Iris pigment epithelial cell (primary cell): ENCODE measurements around the gene FRAS1.

ENCODE experiments used
- DNase-seq: peaks from one replicate; pipeline ENCODE4 v3.0.0-alpha.2; 2011; ENCODE audit warnings: low read depth

Gene FRAS1

GRCh38 chr4:78363031-78363570, 306.0 kb downstream of the FRAS1 start:
- DNase-seq, result no peak

- DNase-seq, result peak; percentile 58
Observed at GRCh38 chr4:78369679-78370078, 312.6 kb downstream of the FRAS1 start.

GRCh38 chr4:78370631-78371372, 313.7 kb downstream of the FRAS1 start:
- DNase-seq, result no peak

- no peak for DNase-seq
Observed at GRCh38 chr4:78372355-78372988, 315.3 kb downstream of the FRAS1 start.

GRCh38 chr4:78377555-78377954, 320.4 kb downstream of the FRAS1 start:
- DNase-seq, result no peak

DNA sequence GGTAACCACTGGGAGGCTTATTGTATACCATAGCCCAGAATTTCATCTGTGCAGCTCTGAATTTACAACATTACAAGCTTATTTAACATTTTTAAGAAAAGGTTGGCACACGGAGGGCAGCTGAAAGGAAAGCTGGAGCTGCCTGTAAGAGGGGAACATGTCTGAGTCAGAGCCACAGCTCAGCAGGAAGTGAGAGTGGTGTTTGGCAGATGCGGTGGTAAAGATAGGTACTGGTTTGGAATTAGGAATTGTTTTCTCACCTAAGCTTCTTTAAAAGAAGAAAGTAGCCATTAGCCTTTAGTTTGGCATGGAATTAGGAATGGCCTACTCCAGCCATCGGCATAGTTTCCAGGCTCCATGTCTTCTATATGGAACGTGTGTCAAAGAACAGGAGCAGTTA, 321.9 kb downstream of the FRAS1 start:
- DNase-seq, result peak; percentile 12

DNA sequence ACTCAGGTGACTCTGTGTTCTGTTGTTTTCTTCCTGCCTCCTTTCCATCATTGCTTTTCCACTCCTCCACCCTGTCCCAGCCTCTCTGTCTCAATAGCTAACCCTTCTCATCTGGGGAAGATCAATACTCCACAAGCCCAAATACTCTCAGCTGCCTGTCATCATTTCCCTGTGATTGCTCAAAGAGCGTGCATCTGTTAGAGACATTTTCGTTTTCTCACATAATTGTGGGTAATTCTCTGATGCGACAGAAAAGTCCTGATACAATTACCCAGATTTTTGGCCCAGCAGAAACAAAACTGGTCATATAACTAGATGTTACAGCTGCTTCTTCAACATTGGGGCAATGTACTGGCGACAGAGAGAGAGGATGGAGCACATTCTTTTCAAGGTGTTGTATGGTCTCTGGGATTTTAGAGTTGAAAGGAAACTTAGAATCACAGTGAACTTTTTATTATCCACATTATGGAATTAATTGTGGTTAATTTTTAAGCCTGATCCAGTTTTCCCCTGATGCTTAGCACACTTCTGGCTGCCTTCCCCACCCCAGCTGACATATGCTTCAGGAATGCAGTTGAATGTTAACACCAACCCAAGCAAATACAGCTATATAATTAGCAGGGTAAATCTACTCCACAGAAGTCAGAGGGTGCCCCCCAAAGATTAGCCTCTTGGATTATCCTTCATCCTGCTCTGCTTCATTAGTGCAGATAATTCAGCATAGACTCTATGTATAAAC, 323.0 kb downstream of the FRAS1 start:
- DNase-seq, result peak; percentile 31

GRCh38 chr4:78386679-78387078, 329.6 kb downstream of the FRAS1 start:
- DNase-seq, result no peak

GRCh38 chr4:78395642-78396041, 338.5 kb downstream of the FRAS1 start:
- no peak for DNase-seq

GRCh38 chr4:78396613-78397291, 339.6 kb downstream of the FRAS1 start:
- no peak for DNase-seq

GRCh38 chr4:78397292-78397630, 340.1 kb downstream of the FRAS1 start:
- no peak for DNase-seq

DNA sequence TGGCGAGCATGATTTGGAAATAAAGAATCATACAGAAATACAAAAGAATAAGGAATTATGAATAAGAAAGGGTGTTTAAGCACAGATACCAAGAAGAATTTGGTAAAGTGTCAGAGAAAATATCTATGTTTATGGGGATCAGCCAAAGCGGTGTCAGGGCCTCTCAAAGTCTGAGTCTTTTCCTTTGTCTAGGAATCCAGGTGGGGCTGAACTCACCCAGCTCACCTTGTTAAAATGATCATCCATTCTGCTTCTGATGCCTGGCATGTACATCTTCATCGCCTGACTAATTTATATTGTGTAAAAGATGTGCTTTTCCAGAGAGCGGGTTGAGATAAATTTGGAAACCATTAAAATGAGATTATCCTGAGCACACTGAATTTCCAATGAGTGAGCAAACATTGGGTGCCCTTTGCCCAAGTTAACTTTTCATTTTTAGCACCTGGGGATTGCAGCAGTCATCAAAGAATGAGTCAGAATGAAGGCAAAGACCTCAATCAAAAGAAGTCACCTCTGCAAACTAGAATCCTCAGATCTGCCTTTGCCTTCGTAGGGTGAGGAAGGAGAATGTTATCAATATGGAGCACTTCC, 352.6 kb downstream of the FRAS1 start:
- no peak for DNase-seq

- no peak for DNase-seq
Observed at GRCh38 chr4:78410225-78410624, 353.1 kb downstream of the FRAS1 start.

- no peak for DNase-seq
Observed at GRCh38 chr4:78410676-78411075, 353.6 kb downstream of the FRAS1 start.

GRCh38 chr4:78414116-78414515, 357.0 kb downstream of the FRAS1 start:
- DNase-seq, result peak; percentile 14

- no peak for DNase-seq
Observed at GRCh38 chr4:78417603-78418002, 360.5 kb downstream of the FRAS1 start.

DNA sequence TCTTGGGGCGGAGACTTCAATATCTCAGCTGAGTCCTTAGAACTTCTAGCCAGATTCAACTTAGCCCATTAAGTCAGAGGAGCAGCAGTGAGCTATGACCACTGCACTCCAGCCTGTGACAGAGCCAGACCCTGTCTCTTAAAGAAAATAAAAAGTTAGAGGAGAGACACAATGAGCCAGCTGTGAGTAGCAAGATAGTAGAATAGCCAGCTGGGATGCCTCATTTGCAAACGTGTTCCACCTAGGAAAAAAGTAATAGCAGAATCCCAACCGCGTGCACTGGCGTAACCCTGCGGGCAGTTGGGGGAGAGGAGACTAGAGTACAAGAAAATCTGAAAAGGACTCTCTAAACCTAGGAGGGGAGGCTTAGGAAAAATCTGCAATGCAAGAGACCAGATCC, 361.3 kb downstream of the FRAS1 start:
- DNase-seq, result no peak

DNA sequence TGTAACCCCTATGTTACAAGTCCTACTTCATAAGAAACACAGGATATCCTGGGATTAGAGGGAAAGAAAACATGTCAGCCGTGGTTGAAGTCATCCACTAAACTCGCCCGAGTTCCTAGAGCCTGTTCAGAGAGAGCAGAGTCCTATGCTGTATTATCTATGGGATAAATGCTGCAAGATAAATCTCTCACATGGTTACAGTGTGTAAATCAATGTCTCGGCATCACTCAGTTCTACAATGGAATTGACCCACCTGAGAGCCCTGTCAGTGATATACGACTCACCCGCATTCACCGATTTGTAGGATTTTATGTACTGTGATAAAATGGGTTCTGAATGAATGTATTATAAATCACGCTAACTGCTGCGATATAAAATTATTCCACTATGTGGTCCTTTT, 366.7 kb downstream of the FRAS1 start:
- DNase-seq, result peak; percentile 47

DNA sequence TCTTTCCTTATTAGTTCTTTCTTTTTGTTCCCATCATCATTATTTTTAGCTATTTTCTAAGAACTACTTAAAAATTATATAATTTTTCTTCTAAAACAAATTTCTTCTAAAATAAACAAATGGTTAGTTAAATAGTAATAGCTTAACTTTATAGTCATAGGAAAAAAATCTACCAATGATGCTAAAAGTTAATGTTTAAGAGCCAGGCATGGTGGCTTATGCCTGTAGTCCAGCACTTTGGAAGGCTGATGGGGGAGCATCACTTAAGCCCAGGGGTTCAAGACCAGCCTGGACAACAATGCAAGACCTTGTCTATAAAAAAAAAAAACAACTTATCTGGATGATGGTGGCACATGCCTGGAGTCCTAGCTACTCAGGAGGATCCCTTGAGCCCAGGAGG, 367.3 kb downstream of the FRAS1 start:
- DNase-seq, result no peak

DNA sequence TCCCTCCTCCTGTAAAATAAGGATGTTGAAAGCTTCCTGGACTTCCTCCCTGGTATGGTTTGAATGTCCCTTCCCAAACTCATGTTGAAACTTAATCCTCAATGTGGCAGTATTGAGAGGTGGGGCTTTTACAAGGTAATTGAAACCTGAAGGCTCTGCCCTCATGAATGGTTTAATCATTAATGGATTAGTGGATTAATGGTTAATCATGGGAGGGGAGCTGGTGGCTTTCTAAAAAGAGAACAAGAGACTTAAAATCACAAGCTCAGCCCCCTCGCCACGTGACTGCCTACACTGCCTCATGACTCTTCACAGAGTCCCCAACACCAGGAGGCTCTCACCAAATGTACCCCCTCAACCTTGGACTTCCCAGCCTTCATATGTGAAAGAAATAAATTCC, 369.8 kb downstream of the FRAS1 start:
- DNase-seq, result no peak

DNA sequence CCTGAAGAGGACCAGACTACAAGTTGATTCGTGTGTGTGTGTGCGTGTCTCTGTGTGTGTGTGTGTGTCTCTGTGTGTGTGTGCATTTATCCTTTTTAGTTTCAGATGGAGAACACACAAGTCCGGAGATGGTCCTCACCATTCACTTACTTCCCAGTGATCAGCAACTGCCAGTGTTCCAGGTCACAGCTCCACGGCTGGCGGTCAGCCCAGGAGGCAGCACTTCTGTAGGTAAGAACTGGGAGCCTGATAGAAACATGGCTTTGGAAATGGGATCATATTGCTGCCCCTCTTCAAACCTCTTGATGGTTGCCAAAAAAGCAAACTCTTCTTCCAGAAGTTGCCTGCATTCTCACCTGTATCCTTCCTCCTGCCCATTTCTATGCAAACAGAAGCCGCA, 371.9 kb downstream of the FRAS1 start:
- DNase-seq, result no peak

- DNase-seq, result peak; percentile 76
Observed at GRCh38 chr4:78432896-78433295, 375.8 kb downstream of the FRAS1 start.
